ENCODE results near the gene TARBP1.

- no peak for TF ChIP-seq POLR2A (IDR thresholded peaks at IDR 0.05)
- TF ChIP-seq CTCF (IDR thresholded peaks at IDR 0.05), result no peak
- TF ChIP-seq EP300 (IDR thresholded peaks at IDR 0.05), result no peak
These were observed 18.3 kb downstream of the TARBP1 start for GRCh38 chr1:234460652-234461051.

All from tibial nerve (tissue), 4 donors.